K562 (cell line): ENCODE results near the gene EOLA1. TPM values are rescaled to one million over a fixed set of nuclear protein-coding genes. Genes with fewer than 3 reads are reported as not detected.

ENCODE experiments used
- C11orf30 ChIP-seq: fragments of 450-650 bp; IDR thresholded peaks from 2 replicates; pipeline ENCODE4 v1.6.1; 2016; ENCODE audit warnings: low read depth, mild to moderate bottlenecking
- CREB5 ChIP-seq: fragments of 250-450 bp; sonication (Bioruptor Pico); IDR thresholded peaks from 2 replicates; pipeline ENCODE4 v1.5.0; 2020; ENCODE audit warnings: mild to moderate bottlenecking
- FOXK2 ChIP-seq, 2 experiments: fragments of 450-650 bp; IDR thresholded peaks in 1 of 2; conservative IDR thresholded peaks in 1 of 2; 2 replicates each; pipeline ENCODE4 v1.6.1; 2016; ENCODE audit warnings: low read depth in 2 of 2, mild to moderate bottlenecking in 1 of 2
- GABPB1 ChIP-seq: sonication (generic); formaldehyde crosslinking; IDR thresholded peaks from 2 replicates; pipeline ENCODE4 v1.8.0; 2022; ENCODE audit warnings: mild to moderate bottlenecking, missing genetic modification reagents
- HDGF ChIP-seq: fragments of 450-650 bp; IDR thresholded peaks from 2 replicates; pipeline ENCODE4 v1.6.1; 2016
- PCBP1 ChIP-seq: fragments of 200-400 bp; formaldehyde crosslinking; IDR thresholded peaks from 2 replicates; pipeline ENCODE4 v1.6.1; 2018; ENCODE audit warnings: mild to moderate bottlenecking, low read depth, low read length; ENCODE audit not compliant: poor library complexity, severe bottlenecking
- POLR2G ChIP-seq: fragments of 200-400 bp; formaldehyde crosslinking; IDR thresholded peaks from 2 replicates; pipeline ENCODE4 v1.6.1; 2017; ENCODE audit warnings: low read depth, mild to moderate bottlenecking, antibody characterized with exemption, low read length, moderate library complexity
- TARDBP ChIP-seq: fragments of 450-650 bp; IDR thresholded peaks from 2 replicates; pipeline ENCODE4 v1.6.1; 2016
- ZBTB11 ChIP-seq, 3 experiments: fragments of 200-800 bp in 1 of 3; fragments of 250-450 bp in 1 of 3; fragments of 450-650 bp in 1 of 3; sonication (Bioruptor Pico) in 1 of 3; sonication (Bioruptor generic) in 1 of 3; formaldehyde crosslinking in 1 of 3; IDR thresholded peaks; 2 replicates each; pipeline versions ENCODE4 v1.6.1 to v1.8.0; 2016 to 2022; ENCODE audit warnings: mild to moderate bottlenecking in 2 of 3, missing genetic modification characterization in 2 of 3, missing compliant biosample characterization in 1 of 3, moderate library complexity in 1 of 3
- ZBTB40 ChIP-seq, 2 experiments: fragments of 450-650 bp in 1 of 2; sonication (generic) in 1 of 2; formaldehyde crosslinking in 1 of 2; IDR thresholded peaks; 2 replicates each; pipeline versions ENCODE4 v1.7.1 to v1.9.0; 2016 to 2022; ENCODE audit warnings: inconsistent platforms in 1 of 2, mild to moderate bottlenecking in 1 of 2, missing genetic modification reagents in 1 of 2
- ZNF589 ChIP-seq: fragments of 200-800 bp; sonication (Bioruptor generic); IDR thresholded peaks from 2 replicates; pipeline ENCODE4 v1.6.1; 2016; ENCODE audit warnings: low read depth, missing genetic modification characterization, missing compliant biosample characterization
- polyA plus RNA-seq, 8 experiments: library from polyadenylated mRNA; depleted of rRNA in 4 of 8; stranded (reverse) in 5 of 8; unstranded in 3 of 8; fragments of >200 nt; fragmentation: Nextera tagmentation in 2 of 8; fragmentation: Illumina TruSeq in 1 of 8; extraction: Ambion mirVana in 2 of 8; extraction: Trizol in 1 of 8; gene quantifications; 2 replicates each; pipeline versions ENCODE4 v1.2.1 to v1.2.3, GENCODE V29; 2011 to 2014; ENCODE audit warnings: inconsistent platforms in 1 of 8, missing spikeins in 1 of 8
- total RNA-seq, 7 experiments: library from RNA; depleted of rRNA in 6 of 7; stranded (reverse); fragments of >200 nt in 6 of 7; fragmentation: Illumina TruSeq in 2 of 7; extraction: Trizol in 2 of 7; gene quantifications; 2 replicates each; pipeline versions ENCODE4 v1.2.1 to v1.2.3, GENCODE V29; 2011 to 2021; ENCODE audit warnings: low replicate concordance in 1 of 7

Gene EOLA1
- total and polyA plus RNA-seq, 9 of the 15 experiments (the other 6 are each of a cell fraction or from before 2014, with no cell fraction given), result 6.3 to 32.9 (median 18.2) TPM

- TF ChIP-seq CREB5 (CRISPR knock-in tag), result no peak
- TF ChIP-seq PCBP1, result no peak
- TF ChIP-seq C11orf30, result peak; percentile 26
- peak; percentile 92 for TF ChIP-seq TARDBP
- TF ChIP-seq GABPB1, result peak; percentile 50; the same call in 1 of the 2 replicates
- 0 out of 6 replicates have a peak, but pooled peaks of 1 of the 3 experiments have one; percentile 23 for TF ChIP-seq ZBTB11 (CRISPR knock-in tag; IDR thresholded peaks at IDR 0.05)
- TF ChIP-seq ZNF589 (CRISPR knock-in tag), result no peak
- no peak for TF ChIP-seq HDGF
- peak in 1 of 2 experiments; percentile 64; a peak in 2 of 4 replicates for TF ChIP-seq FOXK2 (conservative IDR thresholded peaks at IDR 0.05 in 1 of 2, IDR thresholded peaks at IDR 0.05 in 1 of 2; ENCODE audit: low read depth in 2 of 2)
- 0 out of 2 replicates have a peak, but pooled peaks have one; percentile 21 for TF ChIP-seq ZBTB40 (IDR thresholded peaks at IDR 0.05)
- no peak for TF ChIP-seq ZBTB40 (CRISPR knock-in tag; IDR thresholded peaks at IDR 0.05)
- peak; percentile 76 for TF ChIP-seq POLR2G
These were observed at the start of gene EOLA1 (continued) for GRCh38 chrX:149540621-149541520.
